Measurements from ENCODE around the gene PI4K2B. TPM values are rescaled to one million over a fixed set of nuclear protein-coding genes. Genes with fewer than 3 reads are reported as not detected.

The PI4K2B gene
- total RNA-seq (2021; fragmentation: NEBNext Ultra II Directional; extraction: Animal tissue kit (Norgen Biotek cat#: 25700)): 15.8 and 16.2 TPM in 2 replicates
- polyA plus RNA-seq (2011; rRNA removed): 2.2 and 3.0 TPM in 2 replicates
- 6.2 TPM for polyA plus RNA-seq (2011; cell fraction: cytosol; rRNA removed)
- polyA plus RNA-seq (2011; cell fraction: nucleus; rRNA removed): 2.3 TPM
- polyA plus RNA-seq (2012, experiment 1 of 2): 3.1 to 6.9 TPM (median 3.8 TPM) in 4 replicates
- polyA plus RNA-seq (2012, experiment 2 of 2): 1.3 TPM
- polyA plus RNA-seq (2013, experiment 1 of 2): 8.0 TPM
- 8.0 TPM for polyA plus RNA-seq (2013, experiment 2 of 2)
- polyA minus RNA-seq (2011; rRNA and poly(A)+ RNA removed): 2.4 and 2.6 TPM in 2 replicates
- polyA minus RNA-seq (2011; cell fraction: cytosol; rRNA and poly(A)+ RNA removed): 4.3 TPM
- polyA minus RNA-seq (2011; cell fraction: nucleus; rRNA and poly(A)+ RNA removed): 5.1 TPM
- long read RNA-seq, experiment 1, transcript PI4K2B-201 (10 exons, 3,540 nt): major isoform, 8 of 26 reads
- long read RNA-seq, experiment 1, partial matches to known transcripts: 18 of 26 reads
- long read RNA-seq, experiment 1, other reads (novel, unspliced or antisense): 0 of 26 reads
- long read RNA-seq, experiment 2, partial matches to known transcripts: 0 of 1 reads
- long read RNA-seq, experiment 2, other reads (novel, unspliced or antisense): 1 of 1 reads

DNA sequence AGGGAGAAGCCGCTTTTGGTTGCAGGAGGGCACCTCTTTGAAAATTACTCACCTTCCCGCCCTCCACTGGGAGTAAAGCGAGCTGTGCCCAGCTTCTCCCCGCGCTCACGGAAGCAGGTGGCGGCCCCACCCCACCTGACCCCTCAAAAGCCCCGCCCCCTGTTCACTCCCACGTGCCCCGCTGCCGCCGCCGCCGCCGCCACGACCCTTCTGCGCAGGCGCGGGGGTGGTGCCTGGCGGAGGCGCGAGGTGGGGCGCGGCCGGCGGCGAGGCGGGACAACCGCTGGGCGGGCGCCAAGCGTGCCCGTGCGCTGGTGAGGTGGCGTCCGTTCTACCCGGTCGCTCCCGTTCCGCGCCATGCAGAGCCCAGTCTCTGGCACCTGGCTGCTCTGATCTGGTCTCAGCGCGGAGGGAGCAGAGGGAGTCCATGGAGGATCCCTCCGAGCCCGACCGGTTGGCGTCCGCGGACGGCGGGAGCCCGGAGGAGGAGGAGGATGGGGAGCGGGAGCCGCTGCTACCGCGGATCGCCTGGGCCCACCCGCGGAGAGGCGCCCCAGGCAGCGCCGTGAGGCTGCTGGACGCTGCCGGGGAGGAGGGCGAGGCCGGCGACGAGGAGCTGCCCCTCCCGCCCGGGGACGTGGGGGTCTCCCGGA lies at the start of gene PI4K2B:
PI4K2B (plus strand) TSS at position 297 of the 653 bp plus-strand sequence; CDS start at position 428, 131 bp downstream.
- peak within 1 kb of the TSS; percentile 82; the same call in 1 of the 2 replicates for H2AFZ ChIP-seq (ENCODE audit: low read length)
- peaks cover 10% of the 10 kb centered on the region; the same call in 1 of the 2 replicates for H3K23me2 ChIP-seq (ENCODE audit: low read depth, low read length)
- no peaks in the 10 kb centered on the region; a peak in 1 of 7 replicates for H3K4me1 ChIP-seq (replicated peaks in 1 of 4; ENCODE audit: control insufficient read depth in 3 of 4, insufficient read depth in 4 of 4, low read length in 3 of 4)
- CTCF ChIA-PET (ENCODE audit: partially characterized antibody): interaction anchor here (0.6 to 1.6 kb wide), 8 partner anchors 18 to 126 kb away, joined by 3 to 4 read pairs (median 3); no protein-coding TSS in a partner anchor
- POLR2A ChIA-PET (ENCODE audit: partially characterized antibody): interaction anchor here (1.0 to 1.7 kb wide), 2 partner anchors 19 to 139 kb away, joined by 3 to 5 read pairs; no protein-coding TSS in a partner anchor
- H3K18ac ChIP-seq (ENCODE audit: extremely low read depth, low read length): peak within 1 kb of the TSS; percentile 99
- peak within 1 kb of the TSS; percentile 88; the same call in 1 of the 2 replicates for H4K8ac ChIP-seq (ENCODE audit: extremely low read depth, insufficient read depth, low read length)
- no peak within 1 kb of the TSS for H2BK20ac ChIP-seq (ENCODE audit: low read length)
- peak within 1 kb of the TSS; percentile 82 to 98 (median 91) for H3K4me3 ChIP-seq (ENCODE audit: extremely low read depth in 1 of 4, insufficient read depth in 2 of 4, low read depth in 3 of 4, low read length in 4 of 4)
- peaks cover 6 to 13% of the 10 kb centered on the region in 2 experiments for H3K9me3 ChIP-seq (ENCODE audit: insufficient read depth in 2 of 2, low read depth in 1 of 2, low read length in 1 of 2)
- H3K4me2 ChIP-seq (ENCODE audit: insufficient read depth in 1 of 2, low read depth in 2 of 2, low read length in 2 of 2): peak within 1 kb of the TSS; percentile 74 to 95
- H3K14ac ChIP-seq (ENCODE audit: insufficient read length): no peak within 1 kb of the TSS
- FAIRE-seq (no peak), DNase-seq (ENCODE audit: low read depth in 1 of 2, low spot score in 2 of 2) (peak; percentile 44 to 95)
- no peaks in the 10 kb centered on the region; a peak in 2 of 7 replicates for H3K27me3 ChIP-seq (replicated peaks in 1 of 4; ENCODE audit: control insufficient read depth in 3 of 4, extremely low read depth in 1 of 4, insufficient read depth in 3 of 4, low read length in 3 of 4)
- H3K36me3 ChIP-seq (ENCODE audit: control insufficient read depth in 2 of 4, insufficient read depth in 4 of 4, low read length in 3 of 4): peaks cover 0 to 2% (median 0%) of the 10 kb centered on the region in 4 experiments; a peak in 1 of 8 replicates
- peak within 1 kb of the TSS; percentile 61; the same call in 1 of the 2 replicates for H2BK15ac ChIP-seq (ENCODE audit: low read length)
- H2BK120ac ChIP-seq (replicated peaks; ENCODE audit: low read depth, low read length): peak within 1 kb of the TSS; percentile 83
- peak within 1 kb of the TSS; percentile 99 for H3K4ac ChIP-seq (replicated peaks; ENCODE audit: insufficient read length, low read depth, low read length)
- H2AK5ac ChIP-seq (ENCODE audit: low read depth, low read length): no peak within 1 kb of the TSS
- H3K9ac ChIP-seq (replicated peaks in 1 of 4; ENCODE audit: extremely low read depth in 1 of 4, low read depth in 3 of 4, low read length in 3 of 4): peak within 1 kb of the TSS; percentile 82 to 90 (median 88)
- H2BK5ac ChIP-seq (ENCODE audit: low read depth, low read length): peak within 1 kb of the TSS; percentile 92; the same call in 1 of the 2 replicates
- peak within 1 kb of the TSS; percentile 99 for H4K5ac ChIP-seq (ENCODE audit: insufficient read length, low read depth, low read length)
- no peaks in the 10 kb centered on the region for H3K79me1 ChIP-seq (ENCODE audit: low read depth, low read length)
- H3K56ac ChIP-seq (replicated peaks; ENCODE audit: insufficient read length, low read depth, low read length): peak within 1 kb of the TSS; percentile 82
- H4K91ac ChIP-seq (replicated peaks; ENCODE audit: insufficient read length, low read length): peak within 1 kb of the TSS; percentile 89
- WGBS, 2 experiments (ENCODE audit: extremely low coverage in 1 of 2, insufficient coverage in 1 of 2, insufficient read length in 1 of 2, insufficient replicate concordance in 2 of 2, low coverage in 1 of 2, low lambda C conversion rate in 2 of 2, missing lambda C conversion rate in 1 of 2): 0% methylated on average over 45 of the region's 72 CpGs; no CpG with 5 or more reads in 1 of the 2 experiments
- peaks cover 2% of the 10 kb centered on the region in 2 experiments for H4K20me1 ChIP-seq (replicated peaks in 1 of 2; ENCODE audit: control insufficient read depth in 1 of 2, insufficient read depth in 2 of 2, low read length in 2 of 2)
- H2BK12ac ChIP-seq (ENCODE audit: low read depth, low read length): peak within 1 kb of the TSS; percentile 80; the same call in 1 of the 2 replicates
- peak within 1 kb of the TSS; percentile 75; the same call in 1 of the 2 replicates for H3K27ac ChIP-seq (ENCODE audit: low read depth, low read length)
- peaks cover 0 to 33% of the 10 kb centered on the region in 2 experiments; a peak in 3 of 4 replicates for H3K79me2 ChIP-seq (ENCODE audit: control insufficient read depth in 1 of 2, insufficient read depth in 2 of 2, low read length in 2 of 2)
- H3K23ac ChIP-seq (ENCODE audit: insufficient read length): no peak within 1 kb of the TSS
- TF ChIP-seq KDM1A (IDR thresholded peaks at IDR 0.05; ENCODE audit: borderline replicate concordance, low read length) (no peak), ASH2L (IDR thresholded peaks at IDR 0.05; ENCODE audit: low read length) (peak; percentile 98), SAP30 (IDR thresholded peaks at IDR 0.05; ENCODE audit: insufficient read depth, insufficient replicate concordance, low read length) (no peak), USF2 (IDR thresholded peaks at IDR 0.05; ENCODE audit: low read length) (peak; percentile 51; the same call in 1 of the 2 replicates), NRF1 (IDR thresholded peaks at IDR 0.05; ENCODE audit: low read depth, low read length) (peak; percentile 51), BCL11A (IDR thresholded peaks at IDR 0.05; ENCODE audit: low read depth in 2 of 2, low read length in 2 of 2) (no peak)

Data from H1 (cell line).